Left lobe of liver (tissue), 2 donors: ENCODE data around the gene VDAC1. TPM values are rescaled to one million over a fixed set of nuclear protein-coding genes. Genes with fewer than 3 reads are reported as not detected.

Experiments used
- ATAC-seq: fragments of 200-7000 bp; cut with Tn5 transposase; one replicate; pipeline ENCODE4 v1.9.1; 2020; ENCODE audit warnings: mild to moderate bottlenecking, moderate library complexity
- DNase-seq: peaks from one replicate; pipeline ENCODE4 v3.0.0-alpha.2; 2020; ENCODE audit warnings: low spot score
- total RNA-seq: library from RNA; stranded (reverse); gene quantifications from one replicate; pipeline ENCODE4 v1.2.1, GENCODE V29; 2021
- donor health status: DM: no; HTN: no; CAD: no; lungs with moderate emphysema.
- donor health status: DM: no; HTN: yes; CAD: no.

Gene VDAC1
- total RNA-seq, 1 donor from 2014 or later, result 91.2 TPM

- ATAC-seq (no peak), DNase-seq (no peak)
These were observed 74.5 kb downstream of the VDAC1 start for GRCh38 chr5:133930061-133930812.

- DNase-seq (no peak), ATAC-seq (no peak)
These were observed 76.0 kb downstream of the VDAC1 start for GRCh38 chr5:133928587-133929393.

GRCh38 chr5:133927300-133928180 lies 77.2 kb downstream of the VDAC1 start:
- DNase-seq (no peak), ATAC-seq (no peak)

- no peak for DNase-seq
- ATAC-seq, result peak; percentile 88
These were observed 78.1 kb downstream of the VDAC1 start for GRCh38 chr5:133926489-133927299.

GRCh38 chr5:133925866-133926488 lies 78.8 kb downstream of the VDAC1 start:
- no peak for ATAC-seq
- DNase-seq, result no peak

GRCh38 chr5:133925269-133925668 lies 79.5 kb downstream of the VDAC1 start:
- DNase-seq (no peak), ATAC-seq (no peak)

GRCh38 chr5:133924221-133924920 lies 80.4 kb downstream of the VDAC1 start:
- ATAC-seq, result no peak
- no peak for DNase-seq

GRCh38 chr5:133921979-133922378 lies 82.8 kb downstream of the VDAC1 start:
- DNase-seq, result no peak
- no peak for ATAC-seq

Other genes with a start within 250 kb of the VDAC1 start
- gene C5orf15, start 36.4 kb downstream of the VDAC1 start, total RNA-seq, result 15.2 TPM
- 3.1 TPM for gene TCF7, start 109.7 kb upstream of the VDAC1 start, total RNA-seq
- 117 TPM for gene SKP1, start 172.0 kb upstream of the VDAC1 start, total RNA-seq
- gene PPP2CA, start 221.1 kb upstream of the VDAC1 start, total RNA-seq, result 60.5 TPM